Bronchial epithelial cell (primary cell): Measurements from ENCODE around the gene PEX14. TPM values are rescaled to one million over a fixed set of nuclear protein-coding genes. Genes with fewer than 3 reads are reported as not detected.
"Not testable (repeated sequence)": the region's sequence is repeated elsewhere in the genome, so short reads cannot be mapped to it uniquely, and the experiment has no call there.

ENCODE experiments used
- DNase-seq: peaks from one replicate; pipeline ENCODE4 v3.0.0-alpha.2; 2010; ENCODE audit warnings: low read depth
- FAIRE-seq: peaks from 2 replicates; lab custom pipeline; 2011; peaks lifted over from hg19 to GRCh38; lab: Jason Lieb, UNC
- H3K27me3 ChIP-seq: 2 replicates; pipeline ENCODE4 v1.5.1; 2011; ENCODE audit warnings: low read length; ENCODE audit not compliant: control insufficient read depth, insufficient read depth
- H3K36me3 ChIP-seq: 2 replicates; pipeline ENCODE4 v1.5.1; 2011; ENCODE audit warnings: low read length; ENCODE audit not compliant: control insufficient read depth, insufficient read depth
- H3K4me3 ChIP-seq: 2 replicates; pipeline ENCODE4 v1.5.1; 2011; ENCODE audit warnings: mild to moderate bottlenecking, low read depth, low read length, control low read depth
- CTCF ChIP-seq: IDR thresholded peaks from 2 replicates; pipeline ENCODE4 v1.5.1; 2011; ENCODE audit warnings: mild to moderate bottlenecking, moderate library complexity, low read length, control low read depth, inconsistent platforms; ENCODE audit not compliant: insufficient read depth, severe bottlenecking
- total RNA-seq: library from RNA; depleted of rRNA; stranded (reverse); fragments of >200 nt; gene quantifications from 2 replicates; pipeline ENCODE4 v1.2.1, GENCODE V29; 2014

Gene PEX14
- total RNA-seq, result 8.7 and 14.2 TPM in 2 replicates

GRCh38 chr1:10474613-10475507 lies at the start of gene PEX14:
Gene PEX14, plus strand, starts transcription at chr1:10474950. Its CDS starts 17 bp downstream, at chr1:10474967.
- FAIRE-seq (no peak), DNase-seq (peak; percentile 67)
- TF ChIP-seq CTCF, result no peak
- H3K4me3 ChIP-seq, result peak within 1 kb of the TSS; percentile 88
- H3K27me3 ChIP-seq, result no peaks in the 10 kb centered on the region
- peaks cover 2% of the 10 kb centered on the region for H3K36me3 ChIP-seq

GRCh38 chr1:10425826-10426534 lies 48.8 kb upstream of the PEX14 start:
- FAIRE-seq, DNase-seq, H3K27me3 ChIP-seq, H3K4me3 ChIP-seq, H3K36me3 ChIP-seq: not testable (repeated sequence)

- FAIRE-seq, H3K36me3 ChIP-seq, H3K4me3 ChIP-seq, DNase-seq, H3K27me3 ChIP-seq: not testable (repeated sequence)
These were observed 48.3 kb upstream of the PEX14 start for GRCh38 chr1:10426535-10426848.

- no peak overlapping the region for H3K4me3 ChIP-seq
- FAIRE-seq (no peak), DNase-seq (no peak)
- TF ChIP-seq CTCF, result no peak
- no peaks in the 10 kb centered on the region for H3K36me3 ChIP-seq
- H3K27me3 ChIP-seq, result no peaks in the 10 kb centered on the region
These were observed 45.8 kb upstream of the PEX14 start for GRCh38 chr1:10428984-10429383.

DNA sequence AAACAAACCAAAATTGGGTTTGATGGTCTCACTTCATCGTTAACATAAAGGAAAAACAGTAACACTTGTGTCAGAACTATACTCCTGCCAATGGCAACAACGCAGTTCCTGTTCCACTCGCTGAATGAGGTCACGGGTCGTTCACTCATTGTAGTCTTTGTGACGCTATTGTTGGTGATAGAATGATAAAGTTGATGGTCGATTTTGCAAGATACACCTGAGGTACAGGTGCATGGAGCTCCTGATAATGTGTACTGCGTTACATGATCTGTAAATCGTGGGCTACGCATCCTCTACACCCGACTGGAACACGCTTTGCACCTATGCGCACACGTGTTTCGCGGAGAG lies 44.9 kb upstream of the PEX14 start:
- no peak for FAIRE-seq
- no peaks in the 10 kb centered on the region for H3K36me3 ChIP-seq
- DNase-seq, result no peak
- no peaks in the 10 kb centered on the region for H3K27me3 ChIP-seq
- H3K4me3 ChIP-seq, result peak overlapping the region; percentile 95
- no peak for TF ChIP-seq CTCF

DNA sequence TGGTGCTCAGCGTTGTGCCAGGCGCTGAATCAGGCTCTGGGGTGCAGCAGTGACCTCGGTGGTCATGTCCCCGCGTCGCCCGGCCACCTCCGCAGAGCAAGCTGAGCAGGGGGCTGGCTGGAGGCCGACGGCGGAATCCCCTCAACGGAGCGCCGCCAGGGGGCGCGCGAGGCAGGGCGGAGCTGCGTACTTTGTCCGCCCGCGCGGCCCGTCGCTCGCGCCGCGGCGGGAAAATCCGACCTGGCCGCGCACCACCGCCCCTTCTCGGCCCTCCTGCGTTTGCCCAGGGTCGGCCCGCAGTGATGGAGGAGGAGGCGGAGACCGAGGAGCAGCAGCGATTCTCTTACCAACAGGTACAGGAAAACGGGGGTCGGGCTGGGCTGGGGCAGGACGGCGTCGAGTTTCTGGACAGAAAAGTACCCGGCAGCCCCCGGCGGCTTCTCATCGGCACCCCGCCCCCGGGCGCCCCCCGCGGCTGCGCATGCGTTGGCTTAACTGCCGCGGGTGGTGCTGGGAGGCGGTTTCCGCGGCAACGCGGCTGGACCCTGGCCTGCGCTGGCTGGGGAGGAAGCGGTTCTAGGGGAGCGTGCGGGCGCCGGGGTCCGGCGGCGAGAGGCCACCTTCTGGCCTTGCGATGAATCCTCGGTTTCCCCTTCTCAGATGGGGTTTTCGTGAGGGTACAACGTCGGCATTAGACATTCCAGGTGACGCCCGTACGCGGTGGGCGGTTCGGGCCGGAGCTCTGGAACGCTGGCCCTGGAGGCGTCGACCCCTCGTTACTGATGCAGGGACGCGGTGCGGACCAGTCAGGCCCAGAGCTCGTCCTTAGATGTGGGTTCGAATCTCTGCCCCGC lies 44.3 kb upstream of the PEX14 start, which contains the start of gene CENPS:
TSS of gene CENPS (plus strand) at position 218 of the 854 bp plus-strand sequence. CDS start at position 303, 85 bp downstream.
- TF ChIP-seq CTCF, result peak; percentile 95
- H3K4me3 ChIP-seq, result peak within 1 kb of the TSS; percentile 95
- H3K36me3 ChIP-seq, result no peaks in the 10 kb centered on the region
- DNase-seq (peak; percentile 53), FAIRE-seq (no peak)
- no peaks in the 10 kb centered on the region for H3K27me3 ChIP-seq
